HepG2 (cell line): ENCODE data around the gene DHRS4L2. TPM values are rescaled to one million over a fixed set of nuclear protein-coding genes. Genes with fewer than 3 reads are reported as not detected.
A peak's percentile ranks its signal among the peaks of the same experiment; 100 is the strongest.

ENCODE experiments used
- CCDC6 ChIP-seq: sonication (generic); formaldehyde crosslinking; IDR thresholded peaks from 2 replicates; pipeline ENCODE4 v1.8.1; 2022; ENCODE audit warnings: mild to moderate bottlenecking, missing genetic modification reagents, moderate library complexity
- CEBPG ChIP-seq: IDR thresholded peaks from 2 replicates; pipeline ENCODE4 v1.6.1; 2016
- ETV6 ChIP-seq: sonication (generic); formaldehyde crosslinking; conservative IDR thresholded peaks from 2 replicates; pipeline ENCODE4 v1.4.0; 2020; ENCODE audit warnings: missing genetic modification reagents
- FOSL2 ChIP-seq: sonication (generic); formaldehyde crosslinking; IDR thresholded peaks from 2 replicates; pipeline ENCODE4 v1.4.0; 2020; ENCODE audit warnings: missing genetic modification reagents
- GATAD2A ChIP-seq: IDR thresholded peaks from 2 replicates; pipeline ENCODE4 v1.6.1; 2016
- GZF1 ChIP-seq: sonication (generic); formaldehyde crosslinking; IDR thresholded peaks from 2 replicates; pipeline ENCODE4 v1.5.1; 2020; ENCODE audit warnings: mild to moderate bottlenecking, missing genetic modification reagents
- KLF16 ChIP-seq, 2 experiments: sonication (generic) in 1 of 2; formaldehyde crosslinking in 1 of 2; IDR thresholded peaks; 2 replicates each; pipeline versions ENCODE4 v1.6.1 to v1.8.0; 2016 to 2023; ENCODE audit warnings: missing genetic modification reagents in 2 of 2, missing compliant biosample characterization in 1 of 2
- NRL ChIP-seq: sonication (generic); formaldehyde crosslinking; IDR thresholded peaks from 2 replicates; pipeline ENCODE4 v1.5.0; 2020; ENCODE audit warnings: missing genetic modification reagents, mild to moderate bottlenecking, moderate library complexity, borderline replicate concordance
- PHB2 ChIP-seq: fragments of 450-650 bp; IDR thresholded peaks from 2 replicates; pipeline ENCODE4 v1.6.1; 2018; ENCODE audit not compliant: partially characterized antibody
- POLR2G ChIP-seq: fragments of 200-400 bp; formaldehyde crosslinking; IDR thresholded peaks from 2 replicates; pipeline ENCODE4 v1.6.1; 2018; ENCODE audit warnings: mild to moderate bottlenecking, low read depth, low read length, moderate library complexity
- RAD21 ChIP-seq: fragments of 450-650 bp; formaldehyde crosslinking; IDR thresholded peaks from 2 replicates; pipeline ENCODE4 v1.5.0; 2020; ENCODE audit warnings: mild to moderate bottlenecking
- SMC3 ChIP-seq: IDR thresholded peaks from 2 replicates; pipeline ENCODE4 v1.6.1; 2011; ENCODE audit warnings: low read length, improper control_type of control experiment
- TGIF2 ChIP-seq: IDR thresholded peaks from 2 replicates; pipeline ENCODE4 v1.6.1; 2016; ENCODE audit warnings: control low read depth, missing compliant biosample characterization
- THAP11 ChIP-seq: IDR thresholded peaks from 2 replicates; pipeline ENCODE4 v1.6.1; 2016; ENCODE audit warnings: missing biosample characterization, missing genetic modification reagents
- TMF1 ChIP-seq: sonication (generic); formaldehyde crosslinking; IDR thresholded peaks from 2 replicates; pipeline ENCODE4 v1.8.1; 2022; ENCODE audit warnings: low read depth, missing genetic modification reagents
- ZBTB21 ChIP-seq: sonication (generic); formaldehyde crosslinking; IDR thresholded peaks from 2 replicates; pipeline ENCODE4 v1.4.0; 2020; ENCODE audit warnings: missing genetic modification reagents
- ZNF260 ChIP-seq: sonication (generic); formaldehyde crosslinking; IDR thresholded peaks from 2 replicates; pipeline ENCODE4 v1.4.0; 2020; ENCODE audit warnings: missing genetic modification reagents, low read depth, mild to moderate bottlenecking, borderline replicate concordance
- ZNF558 ChIP-seq: sonication (generic); formaldehyde crosslinking; IDR thresholded peaks from 2 replicates; pipeline ENCODE4 v1.9.0; 2022; ENCODE audit warnings: mild to moderate bottlenecking, missing genetic modification reagents, borderline replicate concordance
- ZNF564 ChIP-seq: sonication (generic); formaldehyde crosslinking; IDR thresholded peaks from 2 replicates; pipeline ENCODE4 v1.8.1; 2023; ENCODE audit warnings: mild to moderate bottlenecking, missing genetic modification reagents
- ZSCAN22 ChIP-seq: sonication (generic); formaldehyde crosslinking; IDR thresholded peaks from 2 replicates; pipeline ENCODE4 v1.4.0; 2020; ENCODE audit warnings: mild to moderate bottlenecking, missing genetic modification reagents
- polyA plus RNA-seq, 8 experiments: library from polyadenylated mRNA; depleted of rRNA in 3 of 8; stranded (reverse) in 7 of 8; unstranded in 1 of 8; fragments of >200 nt; fragmentation: Illumina TruSeq in 4 of 8; extraction: Trizol in 4 of 8; gene quantifications; 2 replicates each; pipeline versions ENCODE4 v1.2.1 to v1.2.3, GENCODE V29; 2011 to 2016; ENCODE audit warnings: low read depth in 4 of 8, missing spikeins in 1 of 8, mixed read lengths in 1 of 8; ENCODE audit not compliant: insufficient read depth in 1 of 8
- total RNA-seq, 5 experiments: library from RNA; depleted of rRNA; stranded (reverse); fragments of >200 nt; fragmentation: Illumina TruSeq; extraction: Trizol; gene quantifications; 2 replicates each; pipeline ENCODE4 v1.2.3, GENCODE V29; 2016; ENCODE audit warnings: low read depth in 1 of 5
- TF ChIP-seq, protein P1 (sequence below): sonication (generic); formaldehyde crosslinking; IDR thresholded peaks from 2 replicates; pipeline ENCODE4 v1.4.0; 2020; ENCODE audit warnings: mild to moderate bottlenecking, missing genetic modification reagents
- TF ChIP-seq, protein P2 (sequence below): sonication (generic); formaldehyde crosslinking; IDR thresholded peaks from 2 replicates; pipeline ENCODE4 v1.8.0; 2023; ENCODE audit warnings: mild to moderate bottlenecking, missing genetic modification reagents
- TF ChIP-seq, protein P3 (sequence below): sonication (generic); formaldehyde crosslinking; IDR thresholded peaks from 2 replicates; pipeline ENCODE4 v1.4.0; 2020; ENCODE audit warnings: missing genetic modification reagents, mild to moderate bottlenecking, borderline replicate concordance
- TF ChIP-seq, protein P4 (sequence below): sonication (generic); formaldehyde crosslinking; IDR thresholded peaks from 2 replicates; pipeline ENCODE4 v1.8.1; 2022; ENCODE audit warnings: mild to moderate bottlenecking, missing genetic modification reagents

DHRS4L2 gene
- total and polyA plus RNA-seq, 2 of the 13 experiments (the other 11 are each of a cell fraction or from before 2014, with no cell fraction given): 24.7 to 38.2 TPM

DNA sequence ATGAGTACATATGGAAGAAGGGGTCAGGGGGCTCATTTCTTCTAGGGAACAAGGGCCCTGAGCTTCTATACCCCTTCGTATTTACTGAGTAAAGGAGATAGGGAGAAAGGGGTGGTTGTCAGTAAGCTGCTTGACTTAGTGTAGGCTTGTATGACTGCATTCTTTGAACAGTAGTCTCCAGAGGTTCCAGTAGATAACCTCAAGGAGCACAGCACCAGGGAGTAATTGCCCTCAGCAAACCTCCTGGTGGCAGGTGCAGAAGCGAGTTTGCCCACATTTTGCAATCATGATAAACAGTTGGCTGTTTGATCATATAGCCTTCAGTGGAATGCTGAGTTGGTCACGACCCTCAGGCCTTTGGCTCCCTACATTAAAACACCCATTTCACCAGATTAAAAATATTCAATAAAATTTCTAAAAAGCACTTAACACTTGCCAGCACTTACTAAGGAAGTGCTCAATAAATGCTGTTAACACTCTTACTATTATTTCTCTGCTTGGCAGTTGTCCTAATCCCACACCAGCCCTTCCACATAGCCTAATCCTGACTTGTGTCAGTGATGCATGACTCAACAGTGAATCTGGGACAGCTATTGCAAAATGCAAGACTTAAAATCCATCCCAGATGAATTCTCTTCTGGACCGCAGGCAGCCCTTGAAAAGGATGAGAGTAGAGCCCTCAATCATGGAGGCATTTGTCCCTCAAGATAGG is 3.7 kb upstream of the DHRS4L2 start (continued):
- TF ChIP-seq ZBTB21 (no peak), THAP11 (CRISPR knock-in tag) (no peak), TMF1 (CRISPR knock-in tag) (no peak), KLF16 (CRISPR knock-in tag; IDR thresholded peaks at IDR 0.05) (no peak), POLR2G (0 out of 2 replicates have a peak, but pooled peaks have one; percentile 11), ZNF558 (CRISPR knock-in tag) (no peak), FOSL2 (CRISPR knock-in tag) (peak; percentile 69; the same call in 1 of the 2 replicates), CCDC6 (CRISPR knock-in tag) (no peak), NRL (no peak), GZF1 (CRISPR knock-in tag) (no peak), TGIF2 (no peak), CEBPG (CRISPR knock-in tag) (no peak), ZNF564 (CRISPR knock-in tag) (no peak), ZNF260 (CRISPR knock-in tag) (no peak), RAD21 (no peak), GATAD2A (CRISPR knock-in tag) (peak; percentile 10; the same call in 1 of the 2 replicates), ETV6 (CRISPR knock-in tag) (no peak), ZSCAN22 (no peak), PHB2 (no peak), SMC3 (no peak)
- TF ChIP-seq, protein P1, sequence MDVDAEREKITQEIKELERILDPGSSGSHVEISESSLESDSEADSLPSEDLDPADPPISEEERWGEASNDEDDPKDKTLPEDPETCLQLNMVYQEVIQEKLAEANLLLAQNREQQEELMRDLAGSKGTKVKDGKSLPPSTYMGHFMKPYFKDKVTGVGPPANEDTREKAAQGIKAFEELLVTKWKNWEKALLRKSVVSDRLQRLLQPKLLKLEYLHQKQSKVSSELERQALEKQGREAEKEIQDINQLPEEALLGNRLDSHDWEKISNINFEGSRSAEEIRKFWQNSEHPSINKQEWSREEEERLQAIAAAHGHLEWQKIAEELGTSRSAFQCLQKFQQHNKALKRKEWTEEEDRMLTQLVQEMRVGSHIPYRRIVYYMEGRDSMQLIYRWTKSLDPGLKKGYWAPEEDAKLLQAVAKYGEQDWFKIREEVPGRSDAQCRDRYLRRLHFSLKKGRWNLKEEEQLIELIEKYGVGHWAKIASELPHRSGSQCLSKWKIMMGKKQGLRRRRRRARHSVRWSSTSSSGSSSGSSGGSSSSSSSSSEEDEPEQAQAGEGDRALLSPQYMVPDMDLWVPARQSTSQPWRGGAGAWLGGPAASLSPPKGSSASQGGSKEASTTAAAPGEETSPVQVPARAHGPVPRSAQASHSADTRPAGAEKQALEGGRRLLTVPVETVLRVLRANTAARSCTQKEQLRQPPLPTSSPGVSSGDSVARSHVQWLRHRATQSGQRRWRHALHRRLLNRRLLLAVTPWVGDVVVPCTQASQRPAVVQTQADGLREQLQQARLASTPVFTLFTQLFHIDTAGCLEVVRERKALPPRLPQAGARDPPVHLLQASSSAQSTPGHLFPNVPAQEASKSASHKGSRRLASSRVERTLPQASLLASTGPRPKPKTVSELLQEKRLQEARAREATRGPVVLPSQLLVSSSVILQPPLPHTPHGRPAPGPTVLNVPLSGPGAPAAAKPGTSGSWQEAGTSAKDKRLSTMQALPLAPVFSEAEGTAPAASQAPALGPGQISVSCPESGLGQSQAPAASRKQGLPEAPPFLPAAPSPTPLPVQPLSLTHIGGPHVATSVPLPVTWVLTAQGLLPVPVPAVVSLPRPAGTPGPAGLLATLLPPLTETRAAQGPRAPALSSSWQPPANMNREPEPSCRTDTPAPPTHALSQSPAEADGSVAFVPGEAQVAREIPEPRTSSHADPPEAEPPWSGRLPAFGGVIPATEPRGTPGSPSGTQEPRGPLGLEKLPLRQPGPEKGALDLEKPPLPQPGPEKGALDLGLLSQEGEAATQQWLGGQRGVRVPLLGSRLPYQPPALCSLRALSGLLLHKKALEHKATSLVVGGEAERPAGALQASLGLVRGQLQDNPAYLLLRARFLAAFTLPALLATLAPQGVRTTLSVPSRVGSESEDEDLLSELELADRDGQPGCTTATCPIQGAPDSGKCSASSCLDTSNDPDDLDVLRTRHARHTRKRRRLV: no peak
- TF ChIP-seq, protein P2, sequence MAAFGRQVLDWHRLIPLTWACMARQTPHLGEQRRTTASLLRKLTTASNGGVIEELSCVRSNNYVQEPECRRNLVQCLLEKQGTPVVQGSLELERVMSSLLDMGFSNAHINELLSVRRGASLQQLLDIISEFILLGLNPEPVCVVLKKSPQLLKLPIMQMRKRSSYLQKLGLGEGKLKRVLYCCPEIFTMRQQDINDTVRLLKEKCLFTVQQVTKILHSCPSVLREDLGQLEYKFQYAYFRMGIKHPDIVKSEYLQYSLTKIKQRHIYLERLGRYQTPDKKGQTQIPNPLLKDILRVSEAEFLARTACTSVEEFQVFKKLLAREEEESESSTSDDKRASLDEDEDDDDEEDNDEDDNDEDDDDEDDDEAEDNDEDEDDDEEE (CRISPR knock-in tag): no peak
- TF ChIP-seq, protein P3, sequence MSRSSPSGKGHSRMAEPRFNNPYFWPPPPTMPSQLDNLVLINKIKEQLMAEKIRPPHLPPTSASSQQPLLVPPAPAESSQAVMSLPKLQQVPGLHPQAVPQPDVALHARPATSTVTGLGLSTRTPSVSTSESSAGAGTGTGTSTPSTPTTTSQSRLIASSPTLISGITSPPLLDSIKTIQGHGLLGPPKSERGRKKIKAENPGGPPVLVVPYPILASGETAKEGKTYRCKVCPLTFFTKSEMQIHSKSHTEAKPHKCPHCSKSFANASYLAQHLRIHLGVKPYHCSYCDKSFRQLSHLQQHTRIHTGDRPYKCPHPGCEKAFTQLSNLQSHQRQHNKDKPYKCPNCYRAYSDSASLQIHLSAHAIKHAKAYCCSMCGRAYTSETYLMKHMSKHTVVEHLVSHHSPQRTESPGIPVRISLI (CRISPR knock-in tag): no peak
- TF ChIP-seq, protein P4, sequence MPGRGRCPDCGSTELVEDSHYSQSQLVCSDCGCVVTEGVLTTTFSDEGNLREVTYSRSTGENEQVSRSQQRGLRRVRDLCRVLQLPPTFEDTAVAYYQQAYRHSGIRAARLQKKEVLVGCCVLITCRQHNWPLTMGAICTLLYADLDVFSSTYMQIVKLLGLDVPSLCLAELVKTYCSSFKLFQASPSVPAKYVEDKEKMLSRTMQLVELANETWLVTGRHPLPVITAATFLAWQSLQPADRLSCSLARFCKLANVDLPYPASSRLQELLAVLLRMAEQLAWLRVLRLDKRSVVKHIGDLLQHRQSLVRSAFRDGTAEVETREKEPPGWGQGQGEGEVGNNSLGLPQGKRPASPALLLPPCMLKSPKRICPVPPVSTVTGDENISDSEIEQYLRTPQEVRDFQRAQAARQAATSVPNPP (CRISPR knock-in tag): no peak
